HL-60 (cell line): ENCODE measurements around the gene RBFOX2.

Experiments used
- DNase-seq, 2 experiments: peaks; one replicate each; pipeline ENCODE4 v3.0.0-alpha.2; 2010 to 2020; ENCODE audit warnings: low read depth in 1 of 2, low spot score in 1 of 2
- H3K27ac ChIP-seq: fragments of 250-450 bp; sonication (Bioruptor Pico); replicated peaks from 2 replicates; pipeline ENCODE4 v1.5.1; 2020; ENCODE audit warnings: mild to moderate bottlenecking, moderate library complexity
- H3K27me3 ChIP-seq: fragments of 250-450 bp; sonication (Bioruptor Pico); 2 replicates; pipeline ENCODE4 v1.5.1; 2021; ENCODE audit warnings: mild to moderate bottlenecking, moderate library complexity; ENCODE audit not compliant: insufficient read depth, poor library complexity, severe bottlenecking
- H3K4me3 ChIP-seq: replicated peaks from 2 replicates; pipeline ENCODE4 v1.5.1; 2011; ENCODE audit warnings: mild to moderate bottlenecking, control low read depth, low read length; ENCODE audit not compliant: insufficient read depth
- GABPA ChIP-seq: IDR thresholded peaks from 2 replicates; pipeline ENCODE4 v1.6.1; 2012; ENCODE audit warnings: low read depth
- POLR2AphosphoS5 ChIP-seq: IDR thresholded peaks from 2 replicates; pipeline ENCODE4 v1.6.1; 2012; ENCODE audit warnings: low read depth
- SPI1 ChIP-seq: IDR thresholded peaks from 2 replicates; pipeline ENCODE4 v1.6.1; 2012; ENCODE audit warnings: low read depth, mild to moderate bottlenecking, borderline replicate concordance
- TF ChIP-seq, protein P1 (sequence below): IDR thresholded peaks from one replicate; pipeline ENCODE4 v1.5.1; 2011; ENCODE audit warnings: low read length, control low read depth, inconsistent platforms; ENCODE audit not compliant: insufficient read depth
- TF ChIP-seq, protein P2 (sequence below): IDR thresholded peaks from 2 replicates; pipeline ENCODE4 v1.6.1; 2012; ENCODE audit warnings: low read depth; ENCODE audit not compliant: insufficient replicate concordance

RBFOX2 gene

GRCh38 chr22:35864545-35865165 lies 164.0 kb downstream of the RBFOX2 start:
- no peaks in the 10 kb centered on the region for H3K27me3 ChIP-seq
- no peak for DNase-seq
- no peak overlapping the region for H3K27ac ChIP-seq
- no peak overlapping the region for H3K4me3 ChIP-seq
- TF ChIP-seq, protein P1, sequence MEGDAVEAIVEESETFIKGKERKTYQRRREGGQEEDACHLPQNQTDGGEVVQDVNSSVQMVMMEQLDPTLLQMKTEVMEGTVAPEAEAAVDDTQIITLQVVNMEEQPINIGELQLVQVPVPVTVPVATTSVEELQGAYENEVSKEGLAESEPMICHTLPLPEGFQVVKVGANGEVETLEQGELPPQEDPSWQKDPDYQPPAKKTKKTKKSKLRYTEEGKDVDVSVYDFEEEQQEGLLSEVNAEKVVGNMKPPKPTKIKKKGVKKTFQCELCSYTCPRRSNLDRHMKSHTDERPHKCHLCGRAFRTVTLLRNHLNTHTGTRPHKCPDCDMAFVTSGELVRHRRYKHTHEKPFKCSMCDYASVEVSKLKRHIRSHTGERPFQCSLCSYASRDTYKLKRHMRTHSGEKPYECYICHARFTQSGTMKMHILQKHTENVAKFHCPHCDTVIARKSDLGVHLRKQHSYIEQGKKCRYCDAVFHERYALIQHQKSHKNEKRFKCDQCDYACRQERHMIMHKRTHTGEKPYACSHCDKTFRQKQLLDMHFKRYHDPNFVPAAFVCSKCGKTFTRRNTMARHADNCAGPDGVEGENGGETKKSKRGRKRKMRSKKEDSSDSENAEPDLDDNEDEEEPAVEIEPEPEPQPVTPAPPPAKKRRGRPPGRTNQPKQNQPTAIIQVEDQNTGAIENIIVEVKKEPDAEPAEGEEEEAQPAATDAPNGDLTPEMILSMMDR: no peak
- TF ChIP-seq, protein P2, sequence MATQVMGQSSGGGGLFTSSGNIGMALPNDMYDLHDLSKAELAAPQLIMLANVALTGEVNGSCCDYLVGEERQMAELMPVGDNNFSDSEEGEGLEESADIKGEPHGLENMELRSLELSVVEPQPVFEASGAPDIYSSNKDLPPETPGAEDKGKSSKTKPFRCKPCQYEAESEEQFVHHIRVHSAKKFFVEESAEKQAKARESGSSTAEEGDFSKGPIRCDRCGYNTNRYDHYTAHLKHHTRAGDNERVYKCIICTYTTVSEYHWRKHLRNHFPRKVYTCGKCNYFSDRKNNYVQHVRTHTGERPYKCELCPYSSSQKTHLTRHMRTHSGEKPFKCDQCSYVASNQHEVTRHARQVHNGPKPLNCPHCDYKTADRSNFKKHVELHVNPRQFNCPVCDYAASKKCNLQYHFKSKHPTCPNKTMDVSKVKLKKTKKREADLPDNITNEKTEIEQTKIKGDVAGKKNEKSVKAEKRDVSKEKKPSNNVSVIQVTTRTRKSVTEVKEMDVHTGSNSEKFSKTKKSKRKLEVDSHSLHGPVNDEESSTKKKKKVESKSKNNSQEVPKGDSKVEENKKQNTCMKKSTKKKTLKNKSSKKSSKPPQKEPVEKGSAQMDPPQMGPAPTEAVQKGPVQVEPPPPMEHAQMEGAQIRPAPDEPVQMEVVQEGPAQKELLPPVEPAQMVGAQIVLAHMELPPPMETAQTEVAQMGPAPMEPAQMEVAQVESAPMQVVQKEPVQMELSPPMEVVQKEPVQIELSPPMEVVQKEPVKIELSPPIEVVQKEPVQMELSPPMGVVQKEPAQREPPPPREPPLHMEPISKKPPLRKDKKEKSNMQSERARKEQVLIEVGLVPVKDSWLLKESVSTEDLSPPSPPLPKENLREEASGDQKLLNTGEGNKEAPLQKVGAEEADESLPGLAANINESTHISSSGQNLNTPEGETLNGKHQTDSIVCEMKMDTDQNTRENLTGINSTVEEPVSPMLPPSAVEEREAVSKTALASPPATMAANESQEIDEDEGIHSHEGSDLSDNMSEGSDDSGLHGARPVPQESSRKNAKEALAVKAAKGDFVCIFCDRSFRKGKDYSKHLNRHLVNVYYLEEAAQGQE: no peak
- TF ChIP-seq GABPA: no peak
- no peak for TF ChIP-seq POLR2AphosphoS5
- no peak for TF ChIP-seq SPI1

DNA sequence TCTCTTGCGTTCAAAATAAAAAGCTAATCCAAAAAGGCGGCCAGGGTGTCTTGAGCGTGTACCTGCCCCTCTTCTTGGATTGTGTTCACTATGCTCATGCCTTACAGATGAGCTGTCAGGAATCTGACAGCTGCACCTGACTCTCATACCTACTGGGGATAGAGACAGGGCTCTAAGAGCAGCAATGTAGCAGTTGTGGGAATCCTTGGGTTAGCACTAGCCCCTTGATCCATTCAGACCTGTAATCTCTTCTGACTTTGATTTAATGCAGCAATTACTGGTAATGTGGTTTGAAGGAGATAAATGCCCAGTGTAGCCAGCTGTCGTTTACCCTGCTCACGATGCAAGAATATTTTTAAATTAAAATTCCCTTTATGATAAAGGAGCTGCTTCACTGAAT lies 165.2 kb downstream of the RBFOX2 start:
- H3K4me3 ChIP-seq: no peak overlapping the region
- no peaks in the 10 kb centered on the region for H3K27me3 ChIP-seq
- TF ChIP-seq GABPA: no peak
- TF ChIP-seq, protein P1: no peak
- TF ChIP-seq POLR2AphosphoS5: no peak
- TF ChIP-seq SPI1: no peak
- TF ChIP-seq, protein P2: no peak
- DNase-seq: no peak
- H3K27ac ChIP-seq: no peak overlapping the region

DNA sequence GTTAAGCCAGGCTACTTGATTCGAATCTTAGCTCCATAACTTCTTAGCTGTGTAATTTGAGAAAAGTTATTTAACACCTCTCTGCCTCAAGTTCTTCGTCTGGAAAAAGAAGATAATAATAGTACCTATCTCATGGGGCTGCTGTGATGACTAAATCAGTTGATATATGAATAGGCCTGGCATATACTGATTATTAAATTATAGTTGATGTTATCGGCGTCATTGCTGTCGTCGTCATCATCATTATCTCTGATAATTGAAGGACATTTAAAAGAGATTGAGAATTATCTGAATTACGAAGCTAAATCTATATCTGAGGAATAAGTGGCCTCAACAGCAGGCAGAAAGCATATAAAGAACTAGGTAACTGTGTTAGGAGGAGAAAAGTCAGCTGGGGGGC lies 165.9 kb downstream of the RBFOX2 start:
- TF ChIP-seq, protein P2: no peak
- TF ChIP-seq GABPA (no peak), POLR2AphosphoS5 (no peak), SPI1 (no peak)
- TF ChIP-seq, protein P1: no peak
- H3K27me3 ChIP-seq: no peaks in the 10 kb centered on the region
- no peak for DNase-seq
- no peak overlapping the region for H3K4me3 ChIP-seq
- no peak overlapping the region for H3K27ac ChIP-seq
